ENCODE data around the gene NELL2.
"Not testable (repeated sequence)": the region's sequence is repeated elsewhere in the genome, so short reads cannot be mapped to it uniquely, and the experiment has no call there.

The NELL2 gene

DNA sequence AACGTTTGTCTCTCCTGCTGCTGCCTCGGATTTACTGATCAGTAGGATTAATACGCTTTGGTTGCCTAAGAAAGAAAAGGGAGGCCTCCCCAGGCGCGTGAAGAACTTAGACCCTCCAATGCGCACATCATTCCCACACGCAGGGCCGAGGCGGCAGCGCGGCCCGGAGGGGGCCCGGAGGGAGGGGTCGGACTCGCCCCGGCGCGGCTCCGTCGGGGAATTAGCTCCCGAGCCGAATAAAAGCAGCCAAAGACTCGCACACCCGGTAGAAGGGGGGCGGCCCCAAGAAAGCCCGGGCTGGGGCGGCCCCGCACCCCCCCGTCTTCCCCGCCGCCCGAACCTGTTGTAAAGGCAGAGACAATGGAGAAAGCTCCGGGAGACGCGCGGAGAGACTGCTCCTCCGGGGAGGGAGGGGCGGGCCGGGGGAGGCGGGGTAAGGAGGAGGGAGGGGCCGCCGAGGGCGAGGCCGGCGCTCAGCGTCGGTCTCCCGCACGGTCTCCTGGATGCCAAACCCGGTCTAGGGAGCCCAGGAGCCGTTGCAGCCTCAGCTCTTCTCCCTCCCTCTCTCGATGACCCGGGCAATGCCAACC, at the start of gene NELL2:
TSS of gene NELL2 (minus strand) at position 362 of the 590 bp plus-strand sequence. CDS start 446 bp downstream, outside the sequence.
- DNase-seq = peak; percentile 80

- DNase-seq = no peak
These were observed 45.6 kb upstream of the NELL2 start for GRCh38 chr12:44921736-44922135.

DNA sequence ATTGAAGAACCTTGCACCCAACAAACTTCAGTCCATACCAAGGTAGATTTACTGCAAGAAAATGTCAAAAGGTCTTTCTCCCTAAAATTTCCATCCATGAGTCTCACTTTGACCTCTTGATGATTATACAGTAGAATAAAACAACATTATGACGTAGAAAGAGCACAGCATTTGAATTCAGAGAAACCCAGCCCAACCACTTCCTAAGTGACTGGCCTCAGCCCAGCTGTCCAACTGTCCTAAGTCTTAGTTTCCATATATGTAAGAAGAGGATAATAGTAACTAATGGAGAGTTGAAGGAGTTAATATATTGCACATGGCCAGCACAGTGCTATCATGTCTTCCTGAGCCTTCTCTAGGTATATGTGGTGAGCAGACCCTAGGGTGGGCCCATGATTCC, 41.0 kb upstream of the NELL2 start:
- DNase-seq = no peak

- DNase-seq = no peak
These were observed 39.8 kb upstream of the NELL2 start for GRCh38 chr12:44915958-44916357.

DNA sequence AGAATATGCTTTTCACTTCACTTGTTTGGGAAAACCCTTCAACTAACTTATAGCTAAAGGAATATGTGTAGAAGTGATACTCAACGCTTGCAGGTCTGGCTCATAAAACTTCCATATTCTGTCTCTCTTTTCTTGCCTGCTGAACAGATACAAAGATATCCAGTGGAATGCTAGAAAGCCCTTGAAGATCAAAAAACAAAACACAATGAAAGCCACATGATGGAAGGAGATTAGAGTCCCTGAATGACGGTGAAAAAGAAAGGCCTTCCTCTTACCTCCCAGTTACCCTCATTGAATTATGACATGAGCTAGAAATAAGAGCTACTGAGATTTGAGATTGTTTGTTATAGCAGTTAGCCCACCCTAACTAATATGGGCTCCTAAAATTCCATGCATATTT, 28.2 kb upstream of the NELL2 start:
- no peak for DNase-seq

DNA sequence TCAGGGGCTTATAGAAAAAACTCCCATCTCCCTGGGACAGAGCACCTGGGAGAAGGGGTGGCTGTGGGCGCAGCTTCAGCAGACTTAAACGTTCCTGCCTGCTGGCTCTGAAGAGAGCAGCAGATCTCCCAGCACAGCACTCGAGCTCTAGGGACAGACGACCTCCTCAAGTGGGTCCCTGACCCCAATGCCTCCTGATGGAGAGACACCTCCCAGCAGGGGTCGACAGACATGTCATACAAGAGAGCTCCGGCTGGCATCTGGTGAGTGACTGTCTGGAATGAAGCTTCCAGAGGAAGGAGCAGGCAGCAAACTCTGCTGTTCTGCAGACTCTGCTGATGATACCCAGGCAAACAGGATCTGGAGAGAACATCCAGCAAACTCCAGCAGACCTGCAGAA, 22.0 kb upstream of the NELL2 start:
- DNase-seq = not testable (repeated sequence)

- no peak for DNase-seq
These were observed 13.8 kb upstream of the NELL2 start for GRCh38 chr12:44889926-44890325.

- no peak for DNase-seq
These were observed 13.0 kb upstream of the NELL2 start for GRCh38 chr12:44889162-44889561.

DNA sequence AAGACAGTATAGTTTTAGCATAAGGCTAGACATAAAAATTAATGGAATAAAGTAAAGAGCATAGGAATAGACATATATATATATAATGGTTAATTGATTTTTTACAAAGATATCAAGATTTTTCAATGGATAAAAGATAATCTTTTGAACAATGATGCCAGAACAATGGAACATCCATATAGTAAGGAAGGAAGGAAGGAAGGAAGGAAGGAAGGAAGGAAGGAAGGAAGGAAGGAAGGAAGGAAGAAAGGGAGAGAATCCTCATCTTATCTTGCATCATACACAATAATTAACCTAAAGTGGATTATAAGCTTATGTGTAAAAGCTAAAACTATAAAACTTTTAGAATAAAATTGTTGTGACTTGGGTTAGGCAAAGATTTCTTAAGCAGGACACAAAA, 9.8 kb upstream of the NELL2 start:
- DNase-seq = no peak

- DNase-seq = no peak
These were observed 5.1 kb upstream of the NELL2 start for GRCh38 chr12:44881197-44881596.

GRCh38 chr12:44876544-44877410, 662 bp upstream of the NELL2 start:
- peak; percentile 67 for DNase-seq

DNA sequence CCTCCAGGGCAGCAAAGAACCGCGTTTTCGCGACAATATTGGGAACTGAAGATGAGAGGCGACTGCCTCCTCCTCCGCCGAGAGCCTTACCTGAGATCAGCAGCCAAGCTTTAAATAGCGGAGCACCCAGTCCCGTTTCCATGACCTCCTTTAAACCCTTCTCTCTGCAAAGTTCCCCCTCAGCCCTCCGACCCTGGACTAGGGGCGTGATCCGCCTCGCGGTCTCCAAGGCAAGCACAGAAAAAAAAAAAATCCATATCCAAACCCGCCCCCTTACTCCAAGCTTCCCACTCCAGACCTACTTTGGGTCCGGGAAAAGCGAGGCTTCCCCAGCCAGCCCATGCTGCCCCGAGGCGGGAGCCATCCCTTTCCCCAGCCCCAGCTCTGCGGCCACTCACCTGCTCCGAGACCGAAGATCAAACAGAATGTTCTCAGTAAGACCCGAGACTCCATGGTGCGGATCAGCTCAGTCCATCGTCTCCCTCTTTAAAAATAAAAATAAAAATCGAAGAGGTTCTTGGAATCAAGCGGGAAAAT, 630 bp downstream of the NELL2 start:
- DNase-seq = peak; percentile 44

DNA sequence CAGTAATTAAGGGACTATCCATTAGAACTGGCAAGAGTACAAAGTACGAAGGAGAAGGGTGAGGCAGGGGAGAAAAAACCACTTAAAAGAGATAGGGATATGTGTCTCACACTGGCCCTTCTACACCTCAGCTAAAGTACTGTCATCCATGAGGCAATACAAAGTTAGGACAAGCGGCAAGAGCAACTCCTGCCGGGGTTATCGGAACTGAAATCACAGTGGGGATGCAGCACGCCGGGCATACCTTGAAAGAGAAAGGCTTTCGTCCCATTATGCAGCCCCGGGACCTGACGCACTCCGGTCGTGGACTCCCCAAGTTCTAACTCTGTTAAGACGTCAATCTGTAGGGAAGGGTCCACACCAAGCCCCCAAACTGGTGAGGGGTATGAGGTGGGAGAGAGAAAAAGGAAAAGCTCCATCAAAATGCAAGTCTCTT, 1.1 kb downstream of the NELL2 start:
- DNase-seq = peak; percentile 56

DNA sequence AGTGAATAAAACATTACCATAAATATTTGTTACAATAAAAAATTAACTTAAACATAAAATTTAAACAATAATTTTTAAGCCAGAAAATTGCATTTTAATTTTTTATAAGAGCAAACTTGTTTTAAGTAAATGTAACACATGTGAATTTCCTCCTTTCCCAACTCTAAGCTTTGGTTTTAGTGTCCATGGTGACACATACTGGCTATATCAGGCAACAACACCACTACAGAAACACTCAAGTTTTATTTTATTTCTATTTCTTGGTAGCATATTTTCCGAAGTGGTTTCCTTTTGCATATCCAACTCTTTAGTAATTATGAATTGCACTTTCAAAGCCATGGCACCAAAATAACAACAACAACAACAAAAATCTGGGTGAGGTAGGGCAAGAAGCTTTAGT, 2.2 kb downstream of the NELL2 start:
- DNase-seq = no peak

DNA sequence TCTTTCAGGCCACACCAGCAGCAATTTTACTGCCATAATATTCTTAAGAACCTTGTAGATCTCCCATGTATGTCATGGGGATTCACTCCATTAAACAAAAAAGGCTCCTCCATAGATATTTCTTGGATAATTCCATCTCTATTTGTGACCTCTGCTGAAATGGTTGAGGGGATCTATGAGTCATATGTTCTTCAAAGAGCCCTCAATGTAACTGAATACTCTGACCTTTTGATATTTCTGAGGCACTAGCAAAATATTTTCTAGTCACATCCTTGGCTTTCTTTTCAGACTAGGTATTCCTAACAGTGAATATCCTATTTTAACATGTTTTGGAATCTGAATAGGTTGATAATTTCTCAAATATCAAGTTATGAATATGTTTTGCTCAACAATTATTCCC, 6.6 kb downstream of the NELL2 start:
- DNase-seq = no peak

DNA sequence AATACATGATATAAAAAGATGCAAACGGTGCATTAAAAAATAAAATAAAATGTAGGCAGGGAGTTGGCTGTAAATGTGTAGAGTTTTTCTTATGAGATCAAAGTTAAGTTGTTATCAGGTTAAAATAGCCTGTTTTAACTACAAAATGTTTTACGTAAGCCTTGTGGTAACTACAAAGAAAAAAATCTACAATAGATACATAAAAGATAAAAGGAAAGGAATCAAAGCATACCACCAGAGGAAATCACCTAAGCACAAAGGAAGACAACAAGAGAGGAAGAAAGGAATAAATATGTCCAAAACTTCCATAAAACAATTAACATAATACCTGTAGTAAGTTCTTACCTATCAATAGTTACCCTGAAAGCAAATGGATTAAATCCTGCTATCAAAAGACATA, 12.2 kb downstream of the NELL2 start:
- DNase-seq = no peak

GRCh38 chr12:44859998-44860689, 16.0 kb downstream of the NELL2 start:
- DNase-seq = no peak

DNA sequence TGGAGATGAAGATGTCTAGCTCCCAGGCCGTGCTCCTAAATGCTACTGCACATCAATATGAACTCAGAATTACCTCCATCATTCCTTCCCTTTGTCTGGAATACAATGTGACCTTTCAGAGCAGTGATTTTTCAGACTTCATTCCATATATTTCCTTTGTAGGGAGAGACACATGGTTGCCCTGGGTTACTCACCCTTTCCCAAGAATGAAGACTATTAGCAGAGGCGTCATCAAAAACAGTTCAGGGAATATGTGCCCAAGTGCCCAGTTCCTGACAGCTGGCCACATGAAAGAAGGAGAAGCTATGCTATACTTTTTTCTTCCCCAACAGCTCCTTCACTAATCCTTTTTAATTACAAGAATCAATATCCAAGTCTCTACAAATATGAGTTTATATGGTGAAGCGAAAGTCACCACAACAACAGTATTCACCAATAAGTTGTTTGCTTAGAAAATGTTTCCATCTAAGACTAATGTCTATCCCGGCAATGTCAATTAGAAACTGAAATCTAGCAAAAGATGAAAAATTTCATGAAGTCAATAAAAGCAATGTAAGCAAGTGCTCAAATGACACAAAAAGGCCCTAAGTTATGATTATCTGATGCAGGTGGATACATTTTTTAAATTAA, 17.8 kb downstream of the NELL2 start:
- no peak for DNase-seq

DNA sequence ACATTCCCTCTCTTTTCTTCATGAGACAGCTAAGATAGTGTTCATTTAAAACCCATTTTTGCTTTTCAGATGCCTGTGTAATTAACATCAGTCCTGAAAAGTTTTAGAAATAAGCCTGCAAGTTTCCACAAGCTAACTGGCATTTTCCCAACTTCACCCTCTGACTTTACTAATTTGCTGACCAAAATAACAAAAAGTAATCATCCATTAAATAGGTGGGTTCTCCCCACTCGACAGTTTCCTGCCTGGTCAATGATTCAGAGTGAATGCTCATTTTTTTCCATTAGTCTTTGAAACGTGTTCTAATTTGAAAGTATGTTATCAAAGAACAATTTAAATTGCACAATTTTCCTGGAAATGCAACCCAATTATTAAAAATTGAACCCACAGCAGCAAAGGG, 23.6 kb downstream of the NELL2 start:
- no peak for DNase-seq

DNA sequence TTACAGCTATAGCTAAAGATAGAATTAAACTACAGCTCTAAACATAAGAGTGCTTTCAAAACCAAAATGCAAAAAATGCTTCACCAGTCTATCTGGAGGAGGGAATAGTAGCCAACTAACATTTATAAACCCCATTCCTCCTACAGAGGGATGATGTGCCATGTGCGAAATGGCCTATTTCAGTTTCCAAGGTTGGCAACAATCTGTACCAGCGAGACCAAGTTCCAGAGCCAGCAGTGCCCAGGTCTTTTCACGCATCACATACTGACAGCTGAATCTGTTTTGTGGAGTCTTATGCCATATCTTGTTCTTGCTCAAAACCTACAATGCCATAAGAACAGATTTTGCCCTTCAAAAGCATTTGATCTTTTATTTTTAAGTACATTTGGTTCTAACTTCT, 24.5 kb downstream of the NELL2 start:
- no peak for DNase-seq

DNA sequence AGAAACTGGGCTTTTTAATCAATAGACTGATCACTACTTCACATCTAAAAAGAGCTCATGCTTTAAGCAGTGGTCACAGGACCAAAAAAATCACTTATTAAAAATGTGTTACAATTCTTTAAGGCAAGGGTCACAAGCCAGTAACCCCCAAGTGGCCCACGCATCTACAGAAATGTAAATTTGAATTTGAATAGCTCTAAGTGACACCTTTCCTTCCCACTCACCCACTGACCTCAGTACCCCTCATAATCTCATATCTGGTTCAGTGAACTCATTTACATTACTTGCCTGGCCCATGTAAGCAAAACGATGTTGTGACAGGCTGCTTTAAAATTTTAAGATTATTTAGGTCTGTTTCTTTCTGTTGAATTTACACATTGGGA, 27.4 kb downstream of the NELL2 start:
- DNase-seq = no peak

GRCh38 chr12:44847888-44848702, 28.0 kb downstream of the NELL2 start:
- peak; percentile 68 for DNase-seq

Measured in stimulated activated CD8-positive, alpha-beta memory T cell treated with anti-CD3 and anti-CD28 coated beads, Interleukin-4, amount 100 ng/mL, for 48 hours (primary cell).